ENCODE measurements around the gene PTPRF.

- TF ChIP-seq, protein P1, sequence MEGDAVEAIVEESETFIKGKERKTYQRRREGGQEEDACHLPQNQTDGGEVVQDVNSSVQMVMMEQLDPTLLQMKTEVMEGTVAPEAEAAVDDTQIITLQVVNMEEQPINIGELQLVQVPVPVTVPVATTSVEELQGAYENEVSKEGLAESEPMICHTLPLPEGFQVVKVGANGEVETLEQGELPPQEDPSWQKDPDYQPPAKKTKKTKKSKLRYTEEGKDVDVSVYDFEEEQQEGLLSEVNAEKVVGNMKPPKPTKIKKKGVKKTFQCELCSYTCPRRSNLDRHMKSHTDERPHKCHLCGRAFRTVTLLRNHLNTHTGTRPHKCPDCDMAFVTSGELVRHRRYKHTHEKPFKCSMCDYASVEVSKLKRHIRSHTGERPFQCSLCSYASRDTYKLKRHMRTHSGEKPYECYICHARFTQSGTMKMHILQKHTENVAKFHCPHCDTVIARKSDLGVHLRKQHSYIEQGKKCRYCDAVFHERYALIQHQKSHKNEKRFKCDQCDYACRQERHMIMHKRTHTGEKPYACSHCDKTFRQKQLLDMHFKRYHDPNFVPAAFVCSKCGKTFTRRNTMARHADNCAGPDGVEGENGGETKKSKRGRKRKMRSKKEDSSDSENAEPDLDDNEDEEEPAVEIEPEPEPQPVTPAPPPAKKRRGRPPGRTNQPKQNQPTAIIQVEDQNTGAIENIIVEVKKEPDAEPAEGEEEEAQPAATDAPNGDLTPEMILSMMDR (IDR thresholded peaks at IDR 0.05), result no peak
- no peak for TF ChIP-seq POLR2A (IDR thresholded peaks at IDR 0.05)
These were observed 69.6 kb downstream of the PTPRF start for GRCh38 chr1:43600033-43601020.
